Effector memory CD8-positive, alpha-beta T cell (primary cell): Measurements from ENCODE around the gene CACNA2D1.

Source experiments
- ATAC-seq: fragments of 150-1000 bp; cut with Tn5 transposase; replicated peaks from 2 replicates; pipeline ENCODE4 v1.10.0; 2021; ENCODE audit warnings: mild to moderate bottlenecking, moderate library complexity
- DNase-seq, 3 experiments: peaks; one replicate each; pipeline ENCODE4 v3.0.0; 2021
- H3K27ac Mint-ChIP-seq, 2 donors: one replicate each; pipeline ENCODE4 v1.8.0; 2022; ENCODE audit warnings: mild to moderate bottlenecking in 2 of 2, mixed read lengths in 2 of 2, moderate library complexity in 2 of 2
- H3K27me3 Mint-ChIP-seq, 2 donors: one replicate each; pipeline ENCODE4 v1.8.0; 2022; ENCODE audit warnings: mixed read lengths in 2 of 2
- H3K36me3 Mint-ChIP-seq: one replicate; pipeline ENCODE4 v1.8.0; 2022; ENCODE audit warnings: mild to moderate bottlenecking, moderate library complexity, mixed read lengths; ENCODE audit not compliant: insufficient read depth
- H3K4me1 Mint-ChIP-seq, 2 donors: one replicate each; pipeline ENCODE4 v1.8.0; 2022; ENCODE audit warnings: low read depth in 2 of 2, mixed read lengths in 2 of 2
- H3K4me3 Mint-ChIP-seq, 2 donors: one replicate each; pipeline ENCODE4 v1.8.0; 2022; ENCODE audit warnings: mild to moderate bottlenecking in 2 of 2, mixed read lengths in 2 of 2, moderate library complexity in 2 of 2
- H3K9me3 Mint-ChIP-seq, 2 donors: one replicate each; pipeline ENCODE4 v1.8.0; 2022; ENCODE audit warnings: mixed read lengths in 2 of 2

Gene CACNA2D1

GRCh38 chr7:82080254-82080927 is 363.2 kb downstream of the CACNA2D1 start:
- no peaks in the 10 kb centered on the region for H3K4me1 Mint-ChIP-seq
- no peak overlapping the region for H3K27ac Mint-ChIP-seq
- H3K36me3 Mint-ChIP-seq: no peaks in the 10 kb centered on the region
- H3K4me3 Mint-ChIP-seq: no peak overlapping the region
- DNase-seq (no peak), ATAC-seq (no peak)
- peaks cover 0 to 5% of the 10 kb centered on the region in 2 donors for H3K9me3 Mint-ChIP-seq
- H3K27me3 Mint-ChIP-seq: no peaks in the 10 kb centered on the region

GRCh38 chr7:82079527-82079926 is 364.1 kb downstream of the CACNA2D1 start:
- ATAC-seq (no peak), DNase-seq (no peak)
- H3K9me3 Mint-ChIP-seq: peaks cover 0 to 5% of the 10 kb centered on the region in 2 donors
- H3K27ac Mint-ChIP-seq: no peak overlapping the region
- no peaks in the 10 kb centered on the region for H3K4me1 Mint-ChIP-seq
- no peaks in the 10 kb centered on the region for H3K36me3 Mint-ChIP-seq
- H3K4me3 Mint-ChIP-seq: no peak overlapping the region
- H3K27me3 Mint-ChIP-seq: no peaks in the 10 kb centered on the region

GRCh38 chr7:82078807-82079206 is 364.8 kb downstream of the CACNA2D1 start:
- Mint-ChIP-seq H3K27me3 (no peaks in the 10 kb centered on the region), H3K4me3 (no peak overlapping the region), H3K9me3 (peaks cover 0 to 5% of the 10 kb centered on the region in 2 donors), H3K4me1 (no peaks in the 10 kb centered on the region), H3K27ac (no peak overlapping the region), H3K36me3 (no peaks in the 10 kb centered on the region)
- no peak for ATAC-seq
- no peak for DNase-seq

- ATAC-seq (no peak), DNase-seq (no peak)
- no peaks in the 10 kb centered on the region for H3K4me1 Mint-ChIP-seq
- no peak overlapping the region for H3K4me3 Mint-ChIP-seq
- H3K36me3 Mint-ChIP-seq: no peaks in the 10 kb centered on the region
- H3K27ac Mint-ChIP-seq: no peak overlapping the region
- no peaks in the 10 kb centered on the region for H3K27me3 Mint-ChIP-seq
- no peaks in the 10 kb centered on the region for H3K9me3 Mint-ChIP-seq
Measured at GRCh38 chr7:82071468-82071867, 372.1 kb downstream of the CACNA2D1 start.

- no peaks in the 10 kb centered on the region for H3K4me1 Mint-ChIP-seq
- H3K36me3 Mint-ChIP-seq: no peaks in the 10 kb centered on the region
- DNase-seq (no peak), ATAC-seq (no peak)
- no peaks in the 10 kb centered on the region for H3K27me3 Mint-ChIP-seq
- H3K9me3 Mint-ChIP-seq: no peaks in the 10 kb centered on the region
- H3K4me3 Mint-ChIP-seq: no peak overlapping the region
- H3K27ac Mint-ChIP-seq: no peak overlapping the region
Measured at GRCh38 chr7:82067628-82068264, 375.8 kb downstream of the CACNA2D1 start.

- H3K27ac Mint-ChIP-seq: no peak overlapping the region
- DNase-seq (no peak), ATAC-seq (no peak)
- H3K36me3 Mint-ChIP-seq: no peaks in the 10 kb centered on the region
- H3K4me1 Mint-ChIP-seq: no peaks in the 10 kb centered on the region
- no peaks in the 10 kb centered on the region for H3K27me3 Mint-ChIP-seq
- H3K4me3 Mint-ChIP-seq: no peak overlapping the region
- peaks cover 9 to 10% of the 10 kb centered on the region in 2 donors for H3K9me3 Mint-ChIP-seq
Measured at GRCh38 chr7:82057476-82057875, 386.1 kb downstream of the CACNA2D1 start.

- H3K27me3 Mint-ChIP-seq: no peaks in the 10 kb centered on the region
- DNase-seq (no peak), ATAC-seq (no peak)
- H3K9me3 Mint-ChIP-seq: peaks cover 6 to 8% of the 10 kb centered on the region in 2 donors
- H3K4me1 Mint-ChIP-seq: no peaks in the 10 kb centered on the region
- no peak overlapping the region for H3K4me3 Mint-ChIP-seq
- H3K36me3 Mint-ChIP-seq: no peaks in the 10 kb centered on the region
- no peak overlapping the region for H3K27ac Mint-ChIP-seq
Measured at GRCh38 chr7:82056282-82056681, 387.3 kb downstream of the CACNA2D1 start.

GRCh38 chr7:82054544-82054943 is 389.0 kb downstream of the CACNA2D1 start:
- ATAC-seq: no peak
- no peak overlapping the region for H3K4me3 Mint-ChIP-seq
- H3K27me3 Mint-ChIP-seq: no peaks in the 10 kb centered on the region

GRCh38 chr7:82053453-82054032 is 390.0 kb downstream of the CACNA2D1 start:
- Mint-ChIP-seq H3K4me3 (no peak overlapping the region), H3K27me3 (no peaks in the 10 kb centered on the region), H3K36me3 (no peaks in the 10 kb centered on the region), H3K9me3 (peaks cover 0 to 6% of the 10 kb centered on the region in 2 donors), H3K4me1 (no peaks in the 10 kb centered on the region), H3K27ac (no peak overlapping the region)
- no peak for DNase-seq
- no peak for ATAC-seq

More at GRCh38 chr7:82054544-82054943, 389.0 kb downstream of the CACNA2D1 start:
- Mint-ChIP-seq H3K4me1 (no peaks in the 10 kb centered on the region), H3K27ac (no peak overlapping the region), H3K36me3 (no peaks in the 10 kb centered on the region), H3K9me3 (peaks cover 0 to 6% of the 10 kb centered on the region in 2 donors)
- no peak for DNase-seq

GRCh38 chr7:82051601-82052000 is 392.0 kb downstream of the CACNA2D1 start:
- no peaks in the 10 kb centered on the region for H3K4me1 Mint-ChIP-seq
- no peak overlapping the region for H3K27ac Mint-ChIP-seq
- no peaks in the 10 kb centered on the region for H3K36me3 Mint-ChIP-seq
- ATAC-seq: no peak
- no peak for DNase-seq
- no peaks in the 10 kb centered on the region for H3K27me3 Mint-ChIP-seq
- no peak overlapping the region for H3K4me3 Mint-ChIP-seq
- peaks cover 0 to 6% of the 10 kb centered on the region in 2 donors for H3K9me3 Mint-ChIP-seq

GRCh38 chr7:82050792-82051191 is 392.8 kb downstream of the CACNA2D1 start:
- H3K9me3 Mint-ChIP-seq: no peaks in the 10 kb centered on the region
- no peak overlapping the region for H3K27ac Mint-ChIP-seq
- H3K36me3 Mint-ChIP-seq: no peaks in the 10 kb centered on the region
- ATAC-seq: no peak
- H3K4me1 Mint-ChIP-seq: no peaks in the 10 kb centered on the region
- H3K4me3 Mint-ChIP-seq: no peak overlapping the region
- no peak for DNase-seq
- H3K27me3 Mint-ChIP-seq: no peaks in the 10 kb centered on the region

GRCh38 chr7:82049891-82050533 is 393.6 kb downstream of the CACNA2D1 start:
- no peaks in the 10 kb centered on the region for H3K27me3 Mint-ChIP-seq
- no peaks in the 10 kb centered on the region for H3K4me1 Mint-ChIP-seq
- H3K27ac Mint-ChIP-seq: no peak overlapping the region
- no peak for DNase-seq
- H3K9me3 Mint-ChIP-seq: no peaks in the 10 kb centered on the region
- ATAC-seq: no peak
- no peak overlapping the region for H3K4me3 Mint-ChIP-seq
- H3K36me3 Mint-ChIP-seq: no peaks in the 10 kb centered on the region

- DNase-seq: no peak
- Mint-ChIP-seq H3K4me1 (no peaks in the 10 kb centered on the region), H3K36me3 (no peaks in the 10 kb centered on the region), H3K27ac (no peak overlapping the region), H3K9me3 (no peaks in the 10 kb centered on the region), H3K4me3 (no peak overlapping the region), H3K27me3 (no peaks in the 10 kb centered on the region)
- ATAC-seq: no peak
Measured at GRCh38 chr7:82049442-82049841, 394.1 kb downstream of the CACNA2D1 start.
